Neural cell (in vitro differentiated cells): ENCODE measurements around the gene CLEC3B. TPM values are rescaled to one million over a fixed set of nuclear protein-coding genes. Genes with fewer than 3 reads are reported as not detected.

Experiments
- H2AFZ ChIP-seq: fragments of 200-600, 300-800 bp; sonication (generic), shearing (Covaris generic); 2 replicates; pipeline ENCODE4 v1.6.0; 2014; ENCODE audit warnings: low read depth, mild to moderate bottlenecking, antibody characterized with exemption, low read length, moderate library complexity
- H3F3A ChIP-seq: fragments of 200-600 bp; shearing (Covaris generic); 2 replicates; pipeline ENCODE4 v1.6.1; 2016; ENCODE audit warnings: mild to moderate bottlenecking, moderate library complexity, mixed read lengths, antibody characterized with exemption, low read length; ENCODE audit not compliant: insufficient read depth, poor library complexity, severe bottlenecking
- H3K27ac ChIP-seq: fragments of 200-600, 300-800 bp; sonication (generic), shearing (Covaris generic); 2 replicates; pipeline ENCODE4 v1.5.1; 2014; ENCODE audit warnings: mild to moderate bottlenecking, low read length, moderate library complexity
- H3K27me3 ChIP-seq: fragments of 300-800, 200-600 bp; sonication (generic), shearing (Covaris generic); 2 replicates; pipeline ENCODE4 v1.6.0; 2014; ENCODE audit warnings: mild to moderate bottlenecking, low read depth, low read length, moderate library complexity; ENCODE audit not compliant: insufficient read depth
- H3K36me3 ChIP-seq: fragments of 300-800, 200-600 bp; sonication (generic), shearing (Covaris generic); 2 replicates; pipeline ENCODE4 v1.5.1; 2014; ENCODE audit warnings: mild to moderate bottlenecking, antibody characterized with exemption, low read length, moderate library complexity; ENCODE audit not compliant: insufficient read depth
- H3K4me2 ChIP-seq: fragments of 300-800, 200-600 bp; sonication (generic), shearing (Covaris generic); 2 replicates; pipeline ENCODE4 v1.6.0; 2014; ENCODE audit warnings: mild to moderate bottlenecking, low read length
- H3K4me3 ChIP-seq: fragments of 300-800, 200-600 bp; sonication (generic), shearing (Covaris generic); 2 replicates; pipeline ENCODE4 v1.5.1; 2014; ENCODE audit warnings: mild to moderate bottlenecking, low read length, moderate library complexity
- H3K79me2 ChIP-seq: fragments of 200-600 bp; shearing (Covaris generic); replicated peaks from 2 replicates; pipeline ENCODE4 v1.6.0; 2014; ENCODE audit warnings: mild to moderate bottlenecking, low read length, moderate library complexity; ENCODE audit not compliant: insufficient read depth
- H3K9ac ChIP-seq: fragments of 300-800, 200-600 bp; sonication (generic), shearing (Covaris generic); 2 replicates; pipeline ENCODE4 v1.6.1; 2016; ENCODE audit warnings: mild to moderate bottlenecking, low read length, mixed read lengths
- H3K9me2 ChIP-seq: fragments of 200-600 bp; shearing (Covaris generic); 2 replicates; pipeline ENCODE4 v1.6.1; 2016; ENCODE audit warnings: mild to moderate bottlenecking, low read length, mixed read lengths; ENCODE audit not compliant: insufficient read depth
- H3K9me3 ChIP-seq: fragments of 200-600, 300-800 bp; sonication (generic), shearing (Covaris generic); 2 replicates; pipeline ENCODE4 v1.6.1; 2016; ENCODE audit warnings: mild to moderate bottlenecking, mixed run types, low read length, moderate library complexity, mixed read lengths
- H4K20me1 ChIP-seq: fragments of 200-600 bp; shearing (Covaris generic); 2 replicates; pipeline ENCODE4 v1.6.1; 2016; ENCODE audit warnings: mild to moderate bottlenecking, mixed run types; ENCODE audit not compliant: insufficient read depth
- EP300 ChIP-seq: fragments of 450-650 bp; conservative IDR thresholded peaks from 2 replicates; pipeline ENCODE4 v1.6.1; 2014; ENCODE audit warnings: antibody characterized with exemption, mild to moderate bottlenecking, moderate library complexity; ENCODE audit not compliant: poor library complexity, severe bottlenecking
- EZH2 ChIP-seq: fragments of 200-600, 300-800 bp; shearing (Covaris generic), sonication (generic); IDR thresholded peaks from 2 replicates; pipeline ENCODE4 v1.6.1; 2014; ENCODE audit warnings: antibody characterized with exemption, low read length, borderline replicate concordance, mild to moderate bottlenecking; ENCODE audit not compliant: insufficient read depth, poor library complexity, severe bottlenecking
- MXI1 ChIP-seq: fragments of 450-650 bp; conservative IDR thresholded peaks from 2 replicates; pipeline ENCODE4 v1.6.1; 2014; ENCODE audit warnings: antibody characterized with exemption, mild to moderate bottlenecking; ENCODE audit not compliant: poor library complexity, severe bottlenecking
- POLR2AphosphoS5 ChIP-seq: IDR thresholded peaks from 2 replicates; pipeline ENCODE4 v1.6.1; 2012
- RAD21 ChIP-seq: fragments of 450-650 bp; conservative IDR thresholded peaks from 2 replicates; pipeline ENCODE4 v1.6.1; 2014; ENCODE audit warnings: antibody characterized with exemption, mild to moderate bottlenecking, moderate library complexity
- SMC3 ChIP-seq: fragments of 450-650 bp; conservative IDR thresholded peaks from 2 replicates; pipeline ENCODE4 v1.6.1; 2014; ENCODE audit warnings: antibody characterized with exemption, mild to moderate bottlenecking, moderate library complexity; ENCODE audit not compliant: poor library complexity
- TAF1 ChIP-seq: IDR thresholded peaks from 2 replicates; pipeline ENCODE4 v1.6.1; 2012; ENCODE audit warnings: low read depth
- polyA plus RNA-seq: library from polyadenylated mRNA; depleted of rRNA; stranded (reverse); fragments of >200 nt; gene quantifications from 2 replicates; pipeline ENCODE4 v1.2.3, GENCODE V29; 2014
- TF ChIP-seq, protein P1 (sequence below): fragments of 450-650 bp; IDR thresholded peaks from 2 replicates; pipeline ENCODE4 v1.5.1; 2014; ENCODE audit warnings: antibody characterized with exemption, mild to moderate bottlenecking, moderate library complexity; ENCODE audit not compliant: poor library complexity, severe bottlenecking
- TF ChIP-seq, protein P2 (sequence below): IDR thresholded peaks from 2 replicates; pipeline ENCODE4 v1.6.1; 2012; ENCODE audit warnings: borderline replicate concordance

Gene CLEC3B
- polyA plus RNA-seq, 1 donor from 2014 or later, result 2.6 TPM

DNA sequence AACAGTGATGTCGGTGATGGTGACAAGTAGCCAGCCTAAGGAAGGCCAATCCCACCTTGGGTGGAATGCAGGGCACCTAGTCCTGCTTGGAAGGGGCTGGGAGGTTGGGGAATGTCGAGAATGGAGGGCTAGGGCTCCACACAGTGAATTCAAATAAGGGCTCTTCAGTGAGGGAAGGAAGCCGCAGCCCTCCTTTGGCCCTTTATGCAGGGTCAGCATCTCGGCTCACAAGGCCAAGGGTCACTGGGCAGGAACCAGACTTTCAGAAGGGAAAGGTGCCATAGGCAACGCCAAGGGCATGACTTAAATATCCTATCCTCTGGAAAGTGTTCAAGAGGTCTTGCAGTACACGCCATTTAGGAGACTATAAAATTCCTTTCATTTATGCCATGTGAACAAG is 56.9 kb downstream of the CLEC3B start:
- Histone ChIP-seq H3K9me2 (no peaks in the 10 kb centered on the region), H3K9ac (no peak overlapping the region)
- TF ChIP-seq, protein P1, sequence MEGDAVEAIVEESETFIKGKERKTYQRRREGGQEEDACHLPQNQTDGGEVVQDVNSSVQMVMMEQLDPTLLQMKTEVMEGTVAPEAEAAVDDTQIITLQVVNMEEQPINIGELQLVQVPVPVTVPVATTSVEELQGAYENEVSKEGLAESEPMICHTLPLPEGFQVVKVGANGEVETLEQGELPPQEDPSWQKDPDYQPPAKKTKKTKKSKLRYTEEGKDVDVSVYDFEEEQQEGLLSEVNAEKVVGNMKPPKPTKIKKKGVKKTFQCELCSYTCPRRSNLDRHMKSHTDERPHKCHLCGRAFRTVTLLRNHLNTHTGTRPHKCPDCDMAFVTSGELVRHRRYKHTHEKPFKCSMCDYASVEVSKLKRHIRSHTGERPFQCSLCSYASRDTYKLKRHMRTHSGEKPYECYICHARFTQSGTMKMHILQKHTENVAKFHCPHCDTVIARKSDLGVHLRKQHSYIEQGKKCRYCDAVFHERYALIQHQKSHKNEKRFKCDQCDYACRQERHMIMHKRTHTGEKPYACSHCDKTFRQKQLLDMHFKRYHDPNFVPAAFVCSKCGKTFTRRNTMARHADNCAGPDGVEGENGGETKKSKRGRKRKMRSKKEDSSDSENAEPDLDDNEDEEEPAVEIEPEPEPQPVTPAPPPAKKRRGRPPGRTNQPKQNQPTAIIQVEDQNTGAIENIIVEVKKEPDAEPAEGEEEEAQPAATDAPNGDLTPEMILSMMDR, result no peak
- TF ChIP-seq MXI1 (no peak), TAF1 (no peak), RAD21 (no peak), POLR2AphosphoS5 (no peak), SMC3 (no peak), EP300 (no peak), EZH2 (no peak)
- TF ChIP-seq, protein P2, sequence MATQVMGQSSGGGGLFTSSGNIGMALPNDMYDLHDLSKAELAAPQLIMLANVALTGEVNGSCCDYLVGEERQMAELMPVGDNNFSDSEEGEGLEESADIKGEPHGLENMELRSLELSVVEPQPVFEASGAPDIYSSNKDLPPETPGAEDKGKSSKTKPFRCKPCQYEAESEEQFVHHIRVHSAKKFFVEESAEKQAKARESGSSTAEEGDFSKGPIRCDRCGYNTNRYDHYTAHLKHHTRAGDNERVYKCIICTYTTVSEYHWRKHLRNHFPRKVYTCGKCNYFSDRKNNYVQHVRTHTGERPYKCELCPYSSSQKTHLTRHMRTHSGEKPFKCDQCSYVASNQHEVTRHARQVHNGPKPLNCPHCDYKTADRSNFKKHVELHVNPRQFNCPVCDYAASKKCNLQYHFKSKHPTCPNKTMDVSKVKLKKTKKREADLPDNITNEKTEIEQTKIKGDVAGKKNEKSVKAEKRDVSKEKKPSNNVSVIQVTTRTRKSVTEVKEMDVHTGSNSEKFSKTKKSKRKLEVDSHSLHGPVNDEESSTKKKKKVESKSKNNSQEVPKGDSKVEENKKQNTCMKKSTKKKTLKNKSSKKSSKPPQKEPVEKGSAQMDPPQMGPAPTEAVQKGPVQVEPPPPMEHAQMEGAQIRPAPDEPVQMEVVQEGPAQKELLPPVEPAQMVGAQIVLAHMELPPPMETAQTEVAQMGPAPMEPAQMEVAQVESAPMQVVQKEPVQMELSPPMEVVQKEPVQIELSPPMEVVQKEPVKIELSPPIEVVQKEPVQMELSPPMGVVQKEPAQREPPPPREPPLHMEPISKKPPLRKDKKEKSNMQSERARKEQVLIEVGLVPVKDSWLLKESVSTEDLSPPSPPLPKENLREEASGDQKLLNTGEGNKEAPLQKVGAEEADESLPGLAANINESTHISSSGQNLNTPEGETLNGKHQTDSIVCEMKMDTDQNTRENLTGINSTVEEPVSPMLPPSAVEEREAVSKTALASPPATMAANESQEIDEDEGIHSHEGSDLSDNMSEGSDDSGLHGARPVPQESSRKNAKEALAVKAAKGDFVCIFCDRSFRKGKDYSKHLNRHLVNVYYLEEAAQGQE, result no peak

DNA sequence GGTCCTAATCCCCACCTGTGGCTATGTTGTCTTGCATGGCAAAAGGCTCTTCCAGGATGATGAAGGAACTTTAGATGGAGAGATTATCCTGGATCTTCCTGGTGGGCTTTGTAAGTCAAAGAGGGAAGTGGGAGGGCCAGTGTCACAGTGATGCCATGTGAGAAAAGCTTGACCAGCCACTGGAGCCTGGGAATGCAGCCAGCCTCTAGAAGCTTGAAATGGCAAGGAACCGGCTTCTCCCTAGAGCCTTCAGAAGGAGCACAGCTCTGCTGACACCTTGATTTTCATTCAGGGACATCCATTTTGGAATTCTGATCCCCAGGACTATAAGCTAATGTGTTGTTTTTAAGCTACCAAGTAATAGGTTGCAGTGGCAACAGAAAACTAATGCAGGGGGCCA is 58.3 kb downstream of the CLEC3B start:
- Histone ChIP-seq H4K20me1 (no peaks in the 10 kb centered on the region), H3K4me2 (no peak overlapping the region), H3K27ac (no peak overlapping the region), H3K79me2 (no peaks in the 10 kb centered on the region), H3K9ac (no peak overlapping the region), H3K9me2 (no peaks in the 10 kb centered on the region), H3K36me3 (no peaks in the 10 kb centered on the region), H3K4me3 (no peak overlapping the region), H3K27me3 (no peaks in the 10 kb centered on the region), H2AFZ (no peak overlapping the region), H3F3A (no peaks in the 10 kb centered on the region), H3K9me3 (no peaks in the 10 kb centered on the region)
- TF ChIP-seq EZH2 (no peak), SMC3 (no peak), MXI1 (no peak), EP300 (no peak), RAD21 (no peak), POLR2AphosphoS5 (no peak), TAF1 (no peak)
- TF ChIP-seq, protein P2, result no peak
- TF ChIP-seq, protein P1, result no peak

More for the DNA sequence above, 56.9 kb downstream of the CLEC3B start:
- Histone ChIP-seq H3K4me2 (no peak overlapping the region), H3K4me3 (no peak overlapping the region), H3K36me3 (no peaks in the 10 kb centered on the region), H3F3A (no peaks in the 10 kb centered on the region), H3K9me3 (no peaks in the 10 kb centered on the region), H4K20me1 (no peaks in the 10 kb centered on the region), H3K27ac (no peak overlapping the region), H3K79me2 (no peaks in the 10 kb centered on the region), H3K27me3 (no peaks in the 10 kb centered on the region), H2AFZ (no peak overlapping the region)
